Fibroblast of skin of right quadriceps (primary cell): Measurements from ENCODE around the gene GDI1.

Experiments used
- DNase-seq: peaks from one replicate; pipeline ENCODE4 v3.0.0-alpha.2; 2013

The GDI1 gene

GRCh38 chrX:154439841-154440240 is 2.9 kb downstream of the GDI1 start:
- DNase-seq, result no peak

DNA sequence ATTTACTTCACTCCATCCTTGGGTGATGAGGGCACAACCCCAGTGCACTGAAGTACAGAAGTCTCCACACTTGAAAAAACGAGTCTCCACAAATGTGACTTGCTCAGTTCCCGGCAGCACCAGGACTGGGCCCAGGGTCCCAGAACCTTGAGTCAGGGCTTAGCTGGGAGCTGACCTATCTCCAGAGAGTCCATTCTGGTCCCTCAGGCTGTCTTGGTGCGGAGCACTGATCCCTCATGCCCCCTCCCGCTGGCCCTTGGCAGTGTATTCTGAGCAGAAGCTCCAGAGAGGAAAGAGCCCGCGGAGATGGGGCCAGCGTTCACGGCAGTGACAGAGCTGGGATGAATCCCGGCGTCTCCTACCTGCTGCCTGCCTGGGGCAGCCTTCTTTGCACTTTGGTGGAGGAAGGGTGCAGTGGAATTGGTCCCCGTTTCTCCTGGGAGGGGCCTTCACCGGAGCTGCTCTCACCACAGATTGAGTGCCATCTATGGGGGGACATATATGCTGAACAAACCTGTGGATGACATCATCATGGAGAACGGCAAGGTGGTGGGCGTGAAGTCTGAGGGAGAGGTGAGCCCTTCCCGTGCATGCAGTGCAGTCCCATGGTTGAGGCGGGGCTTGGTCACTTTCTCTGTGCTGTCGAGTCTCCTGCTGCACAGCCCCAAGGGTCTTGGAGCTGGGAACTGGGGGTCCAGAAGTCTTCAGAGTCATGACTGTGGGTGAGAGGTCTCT is 3.8 kb downstream of the GDI1 start:
- DNase-seq, result no peak

GRCh38 chrX:154441564-154441963 is 4.6 kb downstream of the GDI1 start:
- no peak for DNase-seq

- no peak for DNase-seq
Observed at GRCh38 chrX:154441984-154442707, 5.2 kb downstream of the GDI1 start.

DNA sequence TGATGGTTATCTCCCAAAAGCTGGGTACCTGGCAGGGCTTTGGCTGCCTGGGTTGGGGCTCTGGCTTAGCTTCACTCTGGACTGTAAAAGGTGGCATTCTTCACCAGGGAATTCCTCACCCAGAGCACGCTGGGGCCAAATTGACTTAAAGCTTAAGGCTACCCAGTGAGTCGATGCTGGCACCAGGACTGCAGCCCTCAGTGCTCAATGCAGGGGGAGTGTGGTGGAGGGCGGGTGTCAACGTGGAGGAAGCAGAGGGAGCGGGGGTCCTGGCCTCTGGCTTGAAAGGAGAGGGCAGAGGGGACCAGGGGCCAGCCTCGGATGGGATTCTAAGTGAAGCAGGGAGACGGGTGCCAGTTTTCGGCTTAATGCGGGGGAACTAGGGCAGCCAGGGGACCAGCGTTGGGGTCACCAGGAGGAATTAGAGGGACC is 6.5 kb downstream of the GDI1 start:
- DNase-seq, result no peak

DNA sequence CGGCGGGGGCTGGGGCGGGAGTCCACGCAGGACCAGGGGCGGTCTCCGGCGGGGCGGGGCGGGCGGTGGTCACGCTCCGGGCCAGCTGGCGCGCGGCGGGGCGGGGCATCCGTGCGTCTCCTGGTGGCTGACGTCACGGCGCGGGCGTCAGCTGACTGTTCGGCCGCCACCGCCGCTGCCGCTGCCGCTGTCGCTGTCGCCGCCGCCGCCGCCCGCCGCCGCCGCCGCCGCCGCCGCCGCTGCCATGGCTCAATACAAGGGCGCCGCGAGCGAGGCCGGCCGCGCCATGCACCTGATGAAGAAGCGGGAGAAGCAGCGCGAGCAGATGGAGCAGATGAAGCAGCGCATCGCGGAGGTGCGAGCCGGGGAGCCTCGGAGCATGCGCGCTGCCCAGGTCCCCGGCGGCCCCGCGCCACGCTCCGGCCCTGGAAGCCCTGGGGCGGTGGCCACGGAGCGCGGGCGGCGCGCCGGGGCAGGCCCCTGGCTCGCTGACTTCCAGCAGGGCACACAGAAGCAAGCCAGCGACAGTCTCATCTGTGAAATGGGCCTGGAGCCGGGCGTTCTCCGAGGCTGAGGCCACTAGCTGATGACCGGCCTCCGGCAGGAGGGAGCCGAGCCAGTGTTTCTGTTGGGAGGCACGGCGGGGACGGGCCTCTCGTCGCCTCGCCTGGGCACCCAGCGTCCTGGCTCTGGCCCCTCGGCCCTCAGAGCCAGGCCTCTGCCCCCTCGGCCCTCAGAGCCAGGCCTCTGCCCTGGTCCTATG is 7.2 kb downstream of the GDI1 start, which contains the start of gene FAM50A:
FAM50A (plus strand) TSS at position 150 of the 763 bp plus-strand sequence; CDS start at position 245, 95 bp downstream.
- DNase-seq, result peak; percentile 47

- no peak for DNase-seq
Observed at GRCh38 chrX:154444755-154445246, 7.8 kb downstream of the GDI1 start.

DNA sequence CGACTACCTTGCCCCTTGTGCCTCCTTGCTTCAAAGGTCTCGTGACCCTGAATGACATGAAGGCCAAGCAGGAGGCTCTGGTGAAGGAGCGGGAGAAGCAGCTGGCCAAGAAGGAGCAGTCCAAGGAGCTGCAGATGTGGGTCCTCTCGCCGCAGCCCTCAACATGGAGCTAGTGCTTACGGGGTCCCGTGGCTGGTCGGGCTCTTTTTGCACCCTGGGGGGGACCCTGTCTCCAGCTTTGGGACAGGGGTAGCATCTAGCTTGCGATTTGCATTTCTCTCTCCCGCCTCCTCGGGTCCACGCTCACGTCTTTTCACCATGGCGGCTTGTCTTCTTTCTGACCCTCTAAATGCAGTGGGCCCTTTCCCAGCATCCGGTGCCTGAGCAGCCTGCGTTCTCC is 8.8 kb downstream of the GDI1 start:
- no peak for DNase-seq

GRCh38 chrX:154446430-154446829 is 9.5 kb downstream of the GDI1 start:
- no peak for DNase-seq

DNA sequence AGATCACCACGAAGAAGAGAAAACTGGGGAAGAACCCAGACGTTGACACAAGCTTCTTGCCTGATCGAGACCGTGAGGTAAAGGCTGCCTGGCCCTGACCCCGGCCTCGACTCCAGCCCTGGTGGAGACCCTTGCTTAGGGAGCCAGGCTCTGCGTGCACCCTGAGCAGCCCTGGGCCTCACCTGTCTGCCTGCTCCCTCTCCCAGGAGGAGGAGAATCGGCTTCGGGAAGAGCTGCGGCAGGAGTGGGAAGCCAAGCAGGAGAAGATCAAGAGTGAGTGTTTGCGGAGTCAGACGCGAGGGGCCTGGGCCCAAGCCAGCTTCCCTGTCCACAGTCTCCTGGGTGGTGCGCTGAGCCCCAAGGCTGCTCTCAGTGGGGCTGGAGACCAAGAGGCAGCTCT is 11.5 kb downstream of the GDI1 start:
- no peak for DNase-seq

DNA sequence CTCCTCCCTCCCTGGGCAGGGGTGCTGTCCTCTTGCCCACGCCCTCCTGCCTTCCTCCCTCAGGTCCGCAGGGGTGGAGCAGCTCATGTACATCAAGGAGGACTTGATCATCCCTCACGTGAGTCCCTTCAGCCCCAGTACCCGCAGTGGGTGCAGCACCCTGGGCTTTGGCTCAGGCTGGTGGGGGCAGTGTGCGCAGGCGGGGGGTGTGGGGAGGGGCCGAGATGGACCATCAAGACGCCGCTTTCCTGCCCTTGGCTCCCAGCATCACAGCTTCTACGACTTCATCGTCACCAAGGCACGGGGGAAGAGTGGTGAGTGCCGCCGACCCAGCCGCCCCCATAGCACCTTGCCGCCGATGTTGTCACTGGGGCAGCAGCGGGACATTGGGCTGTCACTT is 12.7 kb downstream of the GDI1 start:
- no peak for DNase-seq

DNA sequence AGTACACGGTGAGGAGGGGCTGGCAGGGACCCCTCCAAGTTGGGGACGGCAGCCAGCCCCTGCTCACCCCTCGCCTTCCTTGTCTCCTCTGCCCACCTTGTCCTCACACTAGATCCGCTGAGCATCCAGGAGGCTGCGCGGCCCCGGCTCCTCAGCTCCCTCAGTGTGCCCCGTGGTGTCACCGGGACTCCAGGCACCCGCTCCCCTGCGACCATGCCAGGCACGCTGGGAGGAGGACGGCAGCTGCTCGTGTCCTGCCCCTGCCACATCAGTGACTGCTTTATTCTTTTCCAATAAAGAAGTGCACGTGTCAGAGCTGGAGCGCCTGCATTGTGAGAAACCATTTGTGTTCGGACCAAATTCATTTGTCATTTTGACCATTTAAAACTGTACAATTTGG is 13.4 kb downstream of the GDI1 start:
- DNase-seq, result no peak

DNA sequence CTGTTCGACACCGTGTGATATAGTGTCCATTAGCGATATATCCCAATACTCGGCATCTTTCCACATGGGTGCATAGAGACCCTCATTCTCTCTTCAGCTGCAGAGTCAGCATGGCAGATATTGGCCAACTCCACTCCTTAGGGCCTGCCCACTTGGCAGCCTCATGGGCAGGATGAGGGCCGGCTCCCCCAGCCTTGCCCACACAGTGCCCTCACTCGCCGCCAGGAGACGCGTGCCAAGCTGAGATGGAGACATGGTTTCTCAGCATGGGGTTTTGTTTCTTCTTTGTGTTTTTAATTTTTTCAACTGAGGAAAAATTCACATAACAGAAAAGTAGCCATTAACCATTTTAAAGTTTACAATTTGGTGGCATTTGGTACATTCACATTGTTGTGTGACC is 15.9 kb downstream of the GDI1 start:
- DNase-seq, result no peak

GRCh38 chrX:154457491-154458115 is 20.6 kb downstream of the GDI1 start:
- DNase-seq, result peak; percentile 30

DNA sequence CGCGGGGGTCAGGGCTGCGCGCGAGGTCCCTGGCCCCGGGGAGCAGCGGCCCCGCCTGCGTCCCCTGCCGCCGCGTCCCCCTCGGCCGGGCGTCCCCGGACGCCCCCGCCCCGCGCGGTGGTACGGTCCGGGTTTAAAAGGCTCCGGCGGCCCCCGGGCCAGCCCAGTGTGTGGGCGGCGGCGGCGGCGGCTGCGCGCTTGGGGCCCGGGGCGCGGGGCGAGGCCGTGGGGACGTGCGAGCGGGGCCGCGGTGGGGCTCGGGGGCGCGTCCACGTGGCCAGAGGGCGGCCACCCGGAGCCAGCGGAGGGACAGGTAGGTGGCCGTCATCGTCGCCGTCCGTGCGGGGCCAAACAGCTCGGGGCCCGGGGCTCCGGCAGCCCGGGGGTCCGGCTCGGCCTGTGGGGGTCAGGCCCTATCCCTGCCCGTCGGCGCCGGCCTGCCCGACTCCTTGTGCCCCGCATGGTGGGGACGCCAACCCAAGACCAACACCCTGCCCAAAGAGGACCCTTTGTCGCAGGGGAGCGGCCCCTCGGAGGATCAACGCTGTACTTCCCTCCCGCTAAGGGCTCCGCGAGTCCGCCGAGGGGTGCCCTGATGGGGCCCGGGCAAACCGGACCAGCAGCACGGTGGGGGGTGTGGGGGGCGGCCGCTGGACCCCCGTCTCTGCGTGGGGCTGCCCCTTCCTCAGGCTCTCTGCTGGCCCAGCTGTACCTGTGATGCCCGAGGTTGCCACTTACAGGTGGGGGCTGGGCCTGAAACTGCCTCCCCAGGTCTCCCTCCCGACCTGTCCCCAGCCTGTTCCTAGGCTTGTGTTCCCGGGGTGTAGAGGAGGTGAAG is 21.4 kb downstream of the GDI1 start, which contains the start of gene PLXNA3:
PLXNA3 (plus strand) TSS at position 166 of the 838 bp plus-strand sequence. CDS start 1,903 bp downstream, outside the sequence.
- peak; percentile 48 for DNase-seq

DNA sequence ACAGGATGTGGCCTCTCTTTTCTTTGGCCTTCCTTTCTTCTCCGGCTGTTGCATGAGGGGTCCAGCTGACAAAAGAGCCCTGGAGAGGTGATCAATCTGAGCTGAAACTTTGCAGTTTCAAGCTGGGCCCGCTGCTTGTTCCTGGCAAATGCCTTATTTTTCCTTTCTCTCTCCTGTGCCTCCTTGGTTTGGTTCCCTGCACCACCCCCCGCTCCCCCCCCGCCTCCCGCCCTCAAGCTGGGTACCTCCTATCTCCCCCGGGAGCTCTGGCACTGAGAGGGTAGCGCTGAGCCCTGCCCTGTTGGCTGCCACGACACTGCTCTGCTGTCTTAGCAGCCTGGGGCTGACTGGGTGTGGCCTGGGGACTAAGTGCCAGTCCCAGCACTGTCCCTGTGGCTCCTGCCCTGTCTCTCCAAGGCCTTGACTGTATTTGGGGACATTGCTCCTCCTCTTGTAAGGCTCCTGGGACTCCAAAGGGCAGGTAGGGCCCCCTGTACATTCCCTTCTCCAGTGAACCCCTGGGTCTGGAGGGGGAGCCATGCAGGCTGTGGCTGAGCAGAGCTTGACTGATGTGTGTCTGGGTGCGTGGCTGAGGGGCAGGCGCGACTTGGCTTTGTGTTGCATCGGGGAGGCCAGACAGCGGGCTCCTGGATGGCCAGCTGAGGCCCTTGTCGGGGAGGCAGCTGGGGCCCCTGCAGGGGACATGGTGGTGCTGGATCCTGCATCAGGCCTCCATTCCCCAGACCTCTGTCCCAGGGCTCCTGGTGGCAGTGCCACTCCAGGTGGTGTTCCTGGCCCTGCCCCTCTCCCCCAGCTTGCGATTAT is 22.2 kb downstream of the GDI1 start:
- DNase-seq, result peak; percentile 4

DNA sequence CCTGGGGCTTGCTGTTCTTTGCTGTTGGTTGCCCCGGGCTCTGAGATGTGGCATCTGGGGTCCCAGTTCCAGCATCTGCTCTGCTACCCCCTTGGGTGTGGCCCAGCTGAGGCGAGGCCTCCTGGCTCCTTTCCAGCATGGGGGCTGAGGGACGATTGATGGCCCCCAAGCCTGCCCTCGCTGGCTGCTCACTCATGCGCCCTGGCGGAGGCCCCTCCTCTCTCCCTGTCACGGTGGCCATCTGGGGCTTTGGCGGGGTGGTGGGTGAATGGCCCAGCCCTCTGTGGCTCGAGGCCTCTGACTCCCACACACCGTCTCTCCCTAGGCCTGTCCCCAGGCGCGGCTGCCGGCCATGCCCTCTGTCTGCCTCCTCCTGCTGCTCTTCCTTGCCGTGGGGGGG is 22.9 kb downstream of the GDI1 start:
- no peak for DNase-seq

DNA sequence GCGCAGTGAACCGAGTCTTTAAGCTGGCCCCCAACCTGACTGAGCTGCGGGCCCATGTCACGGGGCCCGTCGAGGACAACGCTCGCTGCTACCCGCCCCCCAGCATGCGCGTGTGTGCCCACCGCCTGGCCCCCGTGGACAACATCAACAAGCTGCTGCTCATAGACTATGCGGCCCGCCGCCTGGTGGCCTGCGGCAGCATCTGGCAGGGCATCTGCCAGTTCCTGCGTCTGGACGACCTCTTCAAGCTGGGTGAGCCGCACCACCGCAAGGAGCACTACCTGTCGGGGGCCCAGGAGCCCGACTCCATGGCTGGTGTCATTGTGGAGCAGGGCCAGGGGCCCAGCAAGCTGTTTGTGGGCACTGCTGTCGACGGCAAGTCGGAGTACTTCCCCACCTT is 23.4 kb downstream of the GDI1 start:
- no peak for DNase-seq

GRCh38 chrX:154462396-154462795 is 25.4 kb downstream of the GDI1 start:
- no peak for DNase-seq

DNA sequence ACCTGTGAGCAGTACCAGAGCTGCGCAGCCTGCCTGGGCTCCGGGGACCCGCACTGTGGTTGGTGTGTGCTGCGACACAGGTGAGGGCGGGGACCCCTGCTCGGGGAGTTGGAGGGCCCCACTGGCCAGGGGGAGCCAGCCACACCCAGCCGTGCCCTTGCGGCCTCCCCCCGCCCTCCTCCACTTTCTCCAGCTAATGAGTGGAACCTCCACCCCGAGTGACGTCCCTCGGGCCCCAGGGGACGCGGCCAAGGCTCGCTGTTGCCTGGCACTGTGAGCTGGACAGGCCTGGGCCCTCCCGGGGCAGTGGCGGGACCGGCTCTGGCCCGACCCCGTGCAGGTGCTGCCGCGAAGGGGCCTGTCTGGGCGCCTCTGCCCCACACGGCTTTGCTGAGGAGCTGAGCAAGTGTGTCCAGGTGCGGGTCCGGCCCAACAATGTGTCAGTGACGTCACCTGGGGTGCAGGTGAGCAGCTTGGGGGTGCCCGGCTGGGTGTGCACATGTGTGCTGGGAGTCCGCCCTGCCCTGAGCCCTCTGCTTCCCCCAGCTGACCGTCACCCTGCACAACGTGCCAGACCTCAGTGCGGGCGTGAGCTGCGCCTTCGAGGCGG is 26.8 kb downstream of the GDI1 start:
- DNase-seq, result no peak
